Measurements from ENCODE around the gene MTHFD2L. TPM values are rescaled to one million over a fixed set of nuclear protein-coding genes. Genes with fewer than 3 reads are reported as not detected.
"Not testable (repeated sequence)": the region's sequence is repeated elsewhere in the genome, so short reads cannot be mapped to it uniquely, and the experiment has no call there.

MTHFD2L gene
- total RNA-seq, 1 donor, result 15.6 TPM

DNA sequence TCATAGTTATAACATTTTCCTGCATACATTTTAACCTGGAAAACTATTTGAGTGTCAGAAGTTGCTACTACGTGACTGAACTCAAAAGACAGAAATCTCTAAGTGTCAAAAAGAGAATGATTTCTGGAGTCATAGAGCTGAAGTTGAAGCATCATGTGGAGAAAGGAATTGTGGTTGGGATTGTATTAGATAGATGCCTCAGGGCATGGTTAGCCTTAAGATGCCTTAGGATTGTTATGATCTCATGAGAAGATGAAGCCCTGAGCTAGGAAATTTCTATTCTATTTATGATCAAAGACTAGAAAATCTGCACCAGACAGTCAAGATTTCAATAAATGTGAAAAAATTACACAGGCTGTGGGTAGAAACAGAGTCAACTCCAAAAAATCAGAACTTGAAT is 170.6 kb downstream of the MTHFD2L start:
- no peak for DNase-seq (ENCODE audit: low read depth in 2 of 3, low spot score in 2 of 3)

DNA sequence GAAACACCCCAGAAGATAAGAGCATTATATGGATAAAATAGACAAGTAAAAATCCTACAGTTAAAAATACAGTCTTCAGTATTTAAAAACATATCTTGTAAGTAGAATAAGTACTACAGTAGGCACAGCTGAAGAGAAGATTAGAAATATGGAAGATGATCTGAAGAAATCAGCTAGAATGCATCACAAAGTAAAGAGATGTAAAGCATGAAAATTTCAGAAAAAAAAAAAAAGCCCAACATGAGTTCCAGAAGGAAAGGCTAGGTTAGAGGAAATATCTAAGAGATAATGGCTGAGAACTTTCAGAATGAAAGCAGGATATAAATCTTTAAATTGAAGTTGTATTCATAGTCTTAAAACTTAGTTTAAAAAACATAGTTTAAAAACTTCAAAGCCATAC is 171.4 kb downstream of the MTHFD2L start:
- no peak for DNase-seq (ENCODE audit: low read depth in 2 of 3, low spot score in 2 of 3)

DNA sequence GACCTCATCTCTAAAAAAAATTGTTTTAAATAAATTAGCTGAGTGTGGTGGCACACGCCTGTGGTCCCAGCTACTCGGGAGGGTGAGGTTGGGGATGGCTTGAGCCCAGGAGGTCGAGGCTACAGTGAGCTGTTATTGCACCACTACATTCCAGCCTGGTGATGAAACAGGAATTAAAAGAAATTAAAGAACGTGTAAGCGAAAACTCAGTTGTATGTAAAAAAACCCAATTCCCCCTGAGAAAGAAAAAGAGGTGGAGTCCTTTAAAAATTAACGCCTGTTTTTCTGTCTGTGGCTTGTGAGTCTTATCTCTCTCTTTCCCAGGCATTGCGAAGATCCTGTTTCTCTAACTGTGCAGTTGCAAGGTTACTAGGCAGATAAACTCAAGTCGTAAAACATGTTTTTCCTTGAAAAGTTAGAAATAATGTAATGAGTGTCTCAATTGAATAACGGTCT is 172.4 kb downstream of the MTHFD2L start:
- peak in 2 of 3 donors; percentile 70 to 92 for DNase-seq (ENCODE audit: low read depth in 2 of 3, low spot score in 2 of 3)

DNA sequence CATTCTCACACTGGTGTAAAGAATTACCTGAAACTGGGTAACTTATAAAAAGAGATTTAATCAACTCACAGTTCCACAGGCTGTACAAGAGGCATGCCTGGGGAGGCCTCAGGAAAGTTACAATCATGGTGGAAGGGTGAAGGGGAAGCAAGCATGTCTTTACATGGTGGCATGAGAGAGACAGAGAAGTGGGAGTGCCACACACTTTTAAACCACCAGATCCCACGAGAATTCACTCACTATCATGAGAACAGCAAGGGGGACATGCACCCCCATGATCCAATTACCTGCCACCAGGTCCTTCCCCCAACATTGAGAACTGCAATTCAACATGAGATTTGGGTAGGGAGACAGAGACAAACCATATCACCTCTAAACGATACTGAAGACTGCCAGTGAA is 173.3 kb downstream of the MTHFD2L start:
- no peak for DNase-seq (ENCODE audit: low read depth in 2 of 3, low spot score in 2 of 3)

DNA sequence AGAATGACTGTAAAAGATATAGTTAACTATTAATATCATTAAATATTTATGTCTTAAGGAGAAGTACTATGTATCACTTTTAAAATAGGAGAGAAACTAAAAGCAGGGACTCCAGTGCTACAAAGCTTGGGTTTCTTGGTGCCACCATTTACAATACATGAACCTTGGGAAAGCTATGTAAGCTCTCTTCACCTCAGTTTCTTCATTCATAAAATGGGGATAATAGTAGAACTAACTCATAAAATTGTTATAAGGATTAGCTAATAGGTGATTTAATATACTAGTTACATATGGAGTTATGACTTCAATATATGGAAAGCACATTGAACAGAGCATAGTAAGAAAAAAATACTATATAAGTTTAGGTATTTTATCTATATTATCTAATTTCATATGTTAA is 174.0 kb downstream of the MTHFD2L start:
- no peak for DNase-seq (ENCODE audit: low read depth in 2 of 3, low spot score in 2 of 3)

DNA sequence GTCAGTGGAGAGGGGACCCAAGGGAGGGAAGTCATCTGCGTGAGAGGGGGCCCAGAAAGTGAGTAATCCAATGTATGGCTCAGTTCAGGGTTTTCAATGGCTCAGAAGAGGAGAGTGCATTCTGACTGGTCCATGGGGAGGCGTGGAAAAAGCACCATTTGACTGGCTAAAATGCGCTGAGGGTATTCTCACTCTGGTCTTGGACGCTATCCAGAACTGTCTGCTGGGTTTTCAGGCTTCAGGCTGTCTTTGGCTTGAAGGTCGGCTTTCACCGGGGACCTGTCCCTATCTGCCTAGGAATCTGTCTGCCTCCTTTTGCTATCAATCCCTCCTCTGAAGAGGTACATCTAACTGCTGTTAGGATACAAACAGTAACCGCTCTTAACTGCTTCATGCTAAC is 176.7 kb downstream of the MTHFD2L start:
- DNase-seq (ENCODE audit: low read depth in 2 of 3, low spot score in 2 of 3), result no peak

DNA sequence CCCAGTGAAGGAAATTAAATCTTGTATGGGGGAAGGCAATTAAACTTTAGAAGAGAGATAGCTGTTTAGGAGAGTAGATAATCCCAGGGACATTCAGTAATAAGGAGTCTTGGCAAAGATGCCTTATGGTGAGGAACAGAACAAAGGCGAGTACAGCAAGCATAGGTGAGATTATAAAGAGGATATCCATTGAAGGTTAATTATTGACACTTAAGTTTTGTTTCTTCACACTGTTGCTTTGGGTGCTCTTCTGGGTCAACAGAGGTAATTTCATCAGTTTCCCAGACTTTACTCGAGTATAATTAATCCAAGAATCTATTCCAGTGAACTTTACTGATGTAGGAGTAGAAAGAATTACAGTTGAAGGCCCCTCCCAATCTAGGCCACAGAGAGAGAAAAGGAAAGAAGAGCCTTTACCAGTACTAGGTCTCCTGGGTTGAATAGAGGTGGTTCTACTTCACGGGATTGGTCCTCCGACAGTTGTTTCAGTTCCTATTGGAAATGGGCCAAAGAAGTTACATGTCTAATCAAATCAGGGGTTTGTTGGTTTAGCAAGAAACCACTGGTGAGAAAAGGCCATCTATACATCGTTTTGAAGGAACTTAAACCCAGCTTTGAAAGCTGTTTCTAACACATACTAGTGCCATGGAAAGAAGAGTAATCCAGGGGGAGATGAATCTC is 177.6 kb downstream of the MTHFD2L start:
- peak in 1 of 3 donors; percentile 19 for DNase-seq (ENCODE audit: low read depth in 2 of 3, low spot score in 2 of 3)

DNA sequence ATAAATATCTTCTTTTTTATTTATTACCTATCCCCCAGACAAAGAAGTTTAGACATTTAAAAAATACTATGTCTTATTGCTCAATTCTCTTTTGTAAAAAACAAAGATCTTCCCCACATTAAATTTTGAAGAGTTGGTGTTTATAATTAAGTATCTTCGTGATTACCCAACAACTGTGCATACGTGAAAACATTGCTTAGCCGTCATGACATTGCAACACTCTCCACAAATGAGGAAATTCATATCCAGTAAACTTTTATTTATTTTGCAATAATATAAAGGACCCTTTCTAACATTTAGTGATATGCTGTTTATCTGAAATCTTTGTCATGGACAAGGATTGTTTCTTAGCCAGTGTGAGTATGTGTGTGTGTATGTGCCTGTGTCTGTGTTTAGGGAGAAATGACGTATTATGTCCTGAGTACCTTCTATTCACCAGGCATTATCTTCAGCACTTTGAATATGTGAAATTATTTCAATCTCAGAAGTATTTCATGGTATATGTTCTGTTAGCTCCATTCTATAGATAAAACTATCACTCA is 180.9 kb downstream of the MTHFD2L start:
- DNase-seq (ENCODE audit: low read depth in 2 of 3, low spot score in 2 of 3), result peak in 1 of 3 donors; percentile 63

DNA sequence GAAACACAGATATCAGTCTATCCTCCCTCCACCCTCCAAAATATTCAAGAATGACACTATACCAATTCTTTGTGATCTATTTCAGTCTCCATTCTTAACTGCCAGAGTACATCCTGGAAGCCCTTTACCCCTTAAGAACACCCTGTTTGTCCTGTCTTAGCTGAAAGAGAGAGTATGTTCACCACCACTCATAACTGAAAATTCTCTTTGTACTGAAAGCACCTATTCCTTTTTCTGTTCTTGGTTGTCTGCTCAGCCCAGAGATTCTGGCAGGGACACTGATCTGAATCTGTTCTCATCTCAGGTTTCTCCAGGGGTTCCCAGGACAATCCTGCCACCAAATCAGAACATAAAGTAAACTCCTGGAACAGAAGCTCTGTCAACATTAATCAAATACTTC is 181.6 kb downstream of the MTHFD2L start:
- DNase-seq (ENCODE audit: low read depth in 2 of 3, low spot score in 2 of 3), result no peak

DNA sequence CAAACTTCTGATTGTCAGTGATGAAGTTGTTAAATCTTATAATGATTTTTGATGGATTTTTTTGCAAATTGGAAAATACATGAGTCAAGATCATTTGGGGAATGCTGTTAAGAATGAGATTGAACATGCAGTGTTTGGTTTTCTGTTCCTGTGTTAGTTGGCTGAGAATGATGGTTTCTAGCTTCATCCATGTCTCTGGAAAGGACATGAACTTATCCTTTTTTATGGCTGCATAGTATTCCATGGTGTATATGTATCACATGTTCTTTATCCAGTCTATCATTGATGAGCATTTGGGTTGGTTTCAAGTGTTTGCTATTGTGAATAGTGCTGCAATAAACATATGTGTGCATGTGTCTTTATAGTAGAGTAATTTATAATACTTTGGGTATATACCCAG is 182.5 kb downstream of the MTHFD2L start:
- DNase-seq (ENCODE audit: low read depth in 2 of 3, low spot score in 2 of 3), result not testable (repeated sequence)

DNA sequence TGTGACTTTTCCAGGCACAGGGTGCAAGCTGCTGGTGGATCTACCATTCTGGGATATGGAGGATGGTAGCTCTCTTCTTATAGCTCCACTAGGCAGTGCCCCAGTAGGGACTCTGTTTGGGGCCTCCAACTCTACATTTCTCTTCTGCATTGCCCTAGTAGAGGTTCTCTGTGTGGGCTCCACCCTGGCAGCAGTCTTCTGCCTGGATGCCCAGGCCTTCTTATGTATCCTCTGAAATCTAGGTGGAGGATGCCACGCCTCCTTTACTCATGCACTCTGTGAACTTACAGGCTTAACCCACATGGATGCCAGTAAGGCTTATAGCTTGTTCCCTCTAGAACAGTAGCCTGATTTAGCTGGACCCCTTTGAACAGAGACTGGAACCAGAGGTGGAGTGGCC is 186.1 kb downstream of the MTHFD2L start:
- peak in 1 of 3 donors; percentile 44 for DNase-seq (ENCODE audit: low read depth in 2 of 3, low spot score in 2 of 3)

Other genes with a start within 250 kb of the MTHFD2L start
- 10.5 TPM for gene PF4, start 176.1 kb upstream of the MTHFD2L start, total RNA-seq
- 17.8 TPM for gene PPBP, start 169.9 kb upstream of the MTHFD2L start, total RNA-seq
- gene CXCL5, start 159.4 kb upstream of the MTHFD2L start, total RNA-seq, result not detected
- gene CXCL3, start 119.4 kb upstream of the MTHFD2L start, total RNA-seq, result 5.7 TPM
- 34.7 TPM for gene CXCL2, start 58.9 kb upstream of the MTHFD2L start, total RNA-seq
- under 0.01 TPM for gene EPGN, start 150.4 kb downstream of the MTHFD2L start, total RNA-seq
- gene EREG, start 207.0 kb downstream of the MTHFD2L start, total RNA-seq, result 165 TPM

Data from hematopoietic multipotent progenitor cell (in vitro differentiated cells).